ENCODE measurements around the gene ING4.

Gene ING4

DNA sequence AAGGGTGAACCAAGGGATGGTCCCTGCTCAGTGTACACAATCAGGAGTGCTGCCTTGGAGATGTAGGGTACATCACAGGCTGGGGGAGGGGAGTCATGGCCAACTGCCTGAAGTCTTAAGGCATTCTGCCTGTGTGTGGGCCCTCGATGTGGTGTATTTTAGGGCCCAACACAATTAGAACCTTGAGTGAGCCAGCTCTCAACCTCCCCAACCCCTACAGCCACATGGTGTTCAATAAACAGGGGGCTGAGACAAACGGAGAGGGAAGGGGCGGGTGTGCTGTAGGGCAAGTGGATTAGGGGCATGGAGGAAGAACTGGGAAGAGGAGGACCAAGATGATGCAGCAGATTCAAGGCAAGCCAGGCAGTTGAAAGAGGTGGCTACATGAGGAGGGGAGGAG lies 47.1 kb downstream of the ING4 start:
- Histone ChIP-seq H3K4me3 (ENCODE audit: control insufficient read depth in 1 of 7, extremely low read depth in 1 of 7, insufficient read depth in 4 of 7, low read depth in 2 of 7, low read length in 6 of 7) (no peak overlapping the region), H3K36me3 (ENCODE audit: control insufficient read depth in 4 of 4, insufficient read depth in 4 of 4, low read length in 3 of 4) (no peaks in the 10 kb centered on the region), H3K27me3 (replicated peaks in 2 of 5; ENCODE audit: control insufficient read depth in 4 of 5, insufficient read depth in 5 of 5, low read length in 4 of 5) (no peaks in the 10 kb centered on the region), H3K4me1 (ENCODE audit: control extremely low read depth in 1 of 4, control insufficient read depth in 4 of 4, insufficient read depth in 4 of 4, low read length in 3 of 4) (peaks cover 16 to 61% (median 53%) of the 10 kb centered on the region in 4 experiments), H3K27ac (ENCODE audit: insufficient read depth in 1 of 2, low read depth in 1 of 2, low read length in 2 of 2, poor library complexity in 1 of 2, severe bottlenecking in 2 of 2) (peak overlapping the region in 1 of 2 experiments; percentile 12), H3K9me3 (ENCODE audit: control extremely low read depth in 1 of 5, control insufficient read depth in 4 of 5, insufficient read depth in 2 of 5, low read depth in 1 of 5, low read length in 4 of 5) (no peaks in the 10 kb centered on the region)
- DNase-seq = no peak
- ChIA-PET POLR2A (interaction anchor here (1.1 kb wide), 1 partner anchor 53 kb away, joined by 4 read pairs; no protein-coding TSS in a partner anchor), CTCF (interaction anchor here (0.6 to 3.2 kb wide), 9 partner anchors 8 to 83 kb away, joined by 3 to 12 read pairs (median 5); no protein-coding TSS in a partner anchor)
- 25% methylated on average over 2 of the region's 3 CpGs for WGBS (ENCODE audit: insufficient coverage)

DNA sequence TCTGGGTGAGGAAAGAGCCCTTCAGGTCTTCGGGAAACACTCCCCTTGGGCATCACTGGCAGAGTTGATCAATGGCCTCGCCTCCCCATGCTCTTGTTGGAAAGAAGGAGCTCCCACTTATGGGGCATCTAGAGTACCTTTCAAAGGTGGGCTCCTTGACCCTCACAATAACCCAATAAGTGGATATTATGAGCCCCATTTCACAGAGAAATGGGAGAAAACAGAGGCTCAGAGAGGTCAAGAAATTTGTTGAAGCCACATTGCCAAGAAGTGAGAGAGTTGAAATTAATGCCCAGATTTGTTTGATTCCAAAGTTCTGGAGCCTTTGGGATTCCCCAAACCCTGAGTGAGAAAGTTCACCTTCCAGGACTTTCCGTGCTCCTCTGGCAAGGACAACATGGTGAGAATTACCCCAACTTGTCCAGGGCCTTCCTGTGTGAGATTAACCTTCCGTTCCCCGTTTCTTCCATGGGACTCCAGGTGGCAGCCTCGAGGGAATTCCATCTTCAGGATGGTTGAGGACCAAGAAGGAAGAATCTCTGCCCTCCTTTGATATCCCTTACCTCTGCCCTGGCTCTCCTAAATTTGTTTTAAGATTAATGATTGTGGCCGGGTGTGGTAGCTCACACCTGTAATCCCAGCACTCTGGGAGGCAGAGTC lies 48.3 kb downstream of the ING4 start:
- POLR2A ChIA-PET = interaction anchor here (1.6 to 3.3 kb wide), 2 partner anchors 46 to 74 kb away, joined by 3 to 14 read pairs; partner anchors contain the start of genes NOP2 and ZNF384
- 83% methylated on average over 7 of the region's 7 CpGs for WGBS (ENCODE audit: insufficient coverage)
- peaks cover 16 to 65% (median 49%) of the 10 kb centered on the region in 4 experiments for H3K4me1 ChIP-seq (ENCODE audit: control extremely low read depth in 1 of 4, control insufficient read depth in 4 of 4, insufficient read depth in 4 of 4, low read length in 3 of 4)

DNA sequence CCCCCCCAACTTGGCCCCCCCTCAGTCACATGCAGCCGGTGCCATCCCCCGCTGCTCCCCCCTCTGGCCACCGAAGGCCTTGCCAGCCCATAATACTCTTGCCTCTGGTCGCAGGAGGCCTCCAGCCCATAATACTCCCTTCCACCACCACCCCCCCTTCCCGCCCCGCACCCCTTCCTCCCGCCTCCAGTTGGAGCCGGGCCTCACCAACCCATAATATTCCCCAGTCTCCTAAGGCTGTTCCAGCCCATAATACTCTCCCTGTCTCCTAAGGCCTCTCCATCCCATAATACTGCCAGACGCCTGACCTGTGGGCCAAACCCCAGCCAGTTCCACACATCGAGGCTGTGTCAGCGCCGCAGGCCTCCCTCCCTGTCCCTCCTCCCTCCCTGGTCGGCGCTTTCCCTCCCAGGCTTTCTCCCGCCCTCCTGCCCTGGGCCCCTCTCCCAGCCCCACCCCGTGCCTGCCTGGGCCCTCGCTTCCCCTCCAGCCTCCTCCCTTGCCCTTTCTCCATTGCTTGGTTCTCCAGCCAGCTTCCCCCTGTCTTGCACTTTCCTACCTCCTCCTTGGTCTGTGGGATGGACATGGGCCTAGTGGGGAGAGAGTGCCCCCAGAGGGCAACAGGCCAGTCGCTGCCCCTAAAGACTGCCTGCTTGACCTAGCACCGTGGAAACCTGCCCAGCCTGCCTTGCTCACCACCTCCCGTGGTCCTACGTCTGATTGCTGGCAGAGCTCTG lies 49.0 kb downstream of the ING4 start:
- ChIA-PET POLR2A (interaction anchor here (1.6 to 3.3 kb wide), 2 partner anchors 46 to 75 kb away, joined by 3 to 14 read pairs; partner anchors contain the start of genes NOP2 and ZNF384), CTCF (interaction anchor here (0.7 to 3.2 kb wide), 11 partner anchors 10 to 82 kb away, joined by 3 to 12 read pairs (median 5); partner anchors contain the start of gene ZNF384)
- Histone ChIP-seq H3K27me3 (replicated peaks in 2 of 5; ENCODE audit: control insufficient read depth in 4 of 5, insufficient read depth in 5 of 5, low read length in 4 of 5) (no peaks in the 10 kb centered on the region), H3K27ac (ENCODE audit: insufficient read depth in 1 of 2, low read depth in 1 of 2, low read length in 2 of 2, poor library complexity in 1 of 2, severe bottlenecking in 2 of 2) (peak overlapping the region in 1 of 2 experiments; percentile 72), H3K9me3 (ENCODE audit: control extremely low read depth in 1 of 5, control insufficient read depth in 4 of 5, insufficient read depth in 2 of 5, low read depth in 1 of 5, low read length in 4 of 5) (no peaks in the 10 kb centered on the region), H3K36me3 (ENCODE audit: control insufficient read depth in 4 of 4, insufficient read depth in 4 of 4, low read length in 3 of 4) (no peaks in the 10 kb centered on the region), H3K4me1 (ENCODE audit: control extremely low read depth in 1 of 4, control insufficient read depth in 4 of 4, insufficient read depth in 4 of 4, low read length in 3 of 4) (peaks cover 16 to 65% (median 49%) of the 10 kb centered on the region in 4 experiments), H3K4me3 (ENCODE audit: control insufficient read depth in 1 of 7, extremely low read depth in 1 of 7, insufficient read depth in 4 of 7, low read depth in 2 of 7, low read length in 6 of 7) (no peak overlapping the region)
- DNase-seq = peak; percentile 96 to 99 (median 98)
- 16% methylated on average over 10 of the region's 21 CpGs for WGBS (ENCODE audit: insufficient coverage)

More for the DNA sequence above, 48.3 kb downstream of the ING4 start:
- CTCF ChIA-PET = interaction anchor here (0.6 to 3.2 kb wide), 13 partner anchors 10 to 81 kb away, joined by 3 to 12 read pairs (median 4); partner anchors contain the start of gene ZNF384
- Histone ChIP-seq H3K27me3 (replicated peaks in 2 of 5; ENCODE audit: control insufficient read depth in 4 of 5, insufficient read depth in 5 of 5, low read length in 4 of 5) (no peaks in the 10 kb centered on the region), H3K27ac (ENCODE audit: insufficient read depth in 1 of 2, low read depth in 1 of 2, low read length in 2 of 2, poor library complexity in 1 of 2, severe bottlenecking in 2 of 2) (peak overlapping the region in 1 of 2 experiments; percentile 72), H3K9me3 (ENCODE audit: control extremely low read depth in 1 of 5, control insufficient read depth in 4 of 5, insufficient read depth in 2 of 5, low read depth in 1 of 5, low read length in 4 of 5) (no peaks in the 10 kb centered on the region), H3K36me3 (ENCODE audit: control insufficient read depth in 4 of 4, insufficient read depth in 4 of 4, low read length in 3 of 4) (no peaks in the 10 kb centered on the region), H3K4me3 (ENCODE audit: control insufficient read depth in 1 of 7, extremely low read depth in 1 of 7, insufficient read depth in 4 of 7, low read depth in 2 of 7, low read length in 6 of 7) (no peak overlapping the region)
- no peak for DNase-seq

DNA sequence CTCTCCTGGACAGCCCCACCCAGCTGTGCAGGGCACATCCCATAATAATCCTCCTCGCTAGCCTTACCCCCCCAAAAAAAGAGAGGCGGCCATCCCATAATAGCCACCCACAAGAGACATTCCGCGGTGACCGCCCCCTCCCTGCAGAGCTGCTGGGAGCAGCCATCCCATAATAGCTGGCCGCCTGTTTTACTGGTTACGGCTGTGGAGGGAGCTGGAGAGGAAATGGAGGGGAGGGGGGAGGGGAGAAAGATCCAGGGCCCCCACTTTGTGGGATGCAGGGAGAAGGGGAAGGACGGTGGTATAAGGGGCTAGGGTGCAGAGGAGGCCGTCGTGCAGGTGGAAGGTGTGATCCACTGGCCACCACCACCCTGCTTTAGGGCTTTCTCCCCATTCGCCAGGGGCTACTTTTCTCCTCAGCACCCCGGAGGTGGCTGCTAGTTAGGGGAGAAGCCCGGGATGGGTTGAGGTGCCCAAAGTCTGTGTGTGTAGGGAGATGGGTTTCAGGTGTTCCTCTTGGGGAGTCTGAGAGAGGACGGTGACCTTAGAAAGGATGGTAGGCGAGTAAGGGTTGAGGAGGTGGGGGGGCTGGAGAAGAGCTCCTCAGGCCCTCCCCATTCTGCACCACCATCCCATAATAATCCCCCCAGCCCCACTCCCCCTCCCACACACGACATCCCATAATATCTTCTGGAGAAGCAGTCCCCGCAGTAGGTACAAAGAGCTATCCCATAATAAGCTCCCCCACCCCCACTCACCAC lies 49.7 kb downstream of the ING4 start:
- WGBS (ENCODE audit: insufficient coverage) = 0% methylated on average over 4 of the region's 17 CpGs
- CTCF ChIA-PET = interaction anchor here (0.6 to 3.2 kb wide), 12 partner anchors 7 to 268 kb away, joined by 3 to 12 read pairs (median 3); partner anchors contain the start of gene ZNF384
- Histone ChIP-seq H3K27me3 (replicated peaks in 2 of 5; ENCODE audit: control insufficient read depth in 4 of 5, insufficient read depth in 5 of 5, low read length in 4 of 5) (no peaks in the 10 kb centered on the region), H3K9me3 (ENCODE audit: control extremely low read depth in 1 of 5, control insufficient read depth in 4 of 5, insufficient read depth in 2 of 5, low read depth in 1 of 5, low read length in 4 of 5) (no peaks in the 10 kb centered on the region), H3K4me3 (ENCODE audit: control insufficient read depth in 1 of 7, extremely low read depth in 1 of 7, insufficient read depth in 4 of 7, low read depth in 2 of 7, low read length in 6 of 7) (peak overlapping the region in 6 of 7 experiments; percentile 4 to 66 (median 48)), H3K27ac (ENCODE audit: insufficient read depth in 1 of 2, low read depth in 1 of 2, low read length in 2 of 2, poor library complexity in 1 of 2, severe bottlenecking in 2 of 2) (peak overlapping the region in 1 of 2 experiments; percentile 78), H3K36me3 (ENCODE audit: control insufficient read depth in 4 of 4, insufficient read depth in 4 of 4, low read length in 3 of 4) (no peaks in the 10 kb centered on the region), H3K4me1 (ENCODE audit: control extremely low read depth in 1 of 4, control insufficient read depth in 4 of 4, insufficient read depth in 4 of 4, low read length in 3 of 4) (peaks cover 16 to 65% (median 47%) of the 10 kb centered on the region in 4 experiments)
- POLR2A ChIA-PET = interaction anchor here (0.6 to 3.3 kb wide), 4 partner anchors 8 to 118 kb away, joined by 3 to 14 read pairs (median 4); partner anchors contain the start of genes NOP2 and ZNF384
- peak in 2 of 3 donors; percentile 49 to 64 for DNase-seq

DNA sequence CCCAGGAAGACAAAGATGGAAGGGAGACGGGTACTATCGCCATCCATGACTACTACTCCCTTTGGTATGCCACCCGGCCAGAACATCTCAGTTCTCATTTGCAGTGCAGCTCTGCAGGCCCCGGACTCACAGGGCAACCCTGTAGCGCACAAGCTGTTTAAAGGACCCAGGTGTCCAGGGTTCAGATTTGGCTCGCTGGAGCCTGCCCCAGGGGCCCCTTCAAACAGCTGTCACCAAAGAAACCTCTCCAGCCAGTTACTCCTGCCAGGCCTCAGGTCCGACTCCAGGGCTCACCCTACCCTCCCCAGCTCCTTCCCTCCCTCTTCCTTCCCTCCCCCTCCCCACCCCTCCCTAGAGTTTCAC lies 50.3 kb downstream of the ING4 start:
- peak overlapping the region in 1 of 2 experiments; percentile 78 for H3K27ac ChIP-seq (ENCODE audit: insufficient read depth in 1 of 2, low read depth in 1 of 2, low read length in 2 of 2, poor library complexity in 1 of 2, severe bottlenecking in 2 of 2)
- ChIA-PET POLR2A (interaction anchor here (0.6 to 3.3 kb wide), 3 partner anchors 8 to 117 kb away, joined by 3 to 14 read pairs (median 5); partner anchors contain the start of gene ZNF384), CTCF (interaction anchor here (0.6 to 3.2 kb wide), 7 partner anchors 8 to 269 kb away, joined by 3 to 12 read pairs (median 3); no protein-coding TSS in a partner anchor)
- H3K36me3 ChIP-seq (ENCODE audit: control insufficient read depth in 4 of 4, insufficient read depth in 4 of 4, low read length in 3 of 4) = no peaks in the 10 kb centered on the region
- H3K4me1 ChIP-seq (ENCODE audit: control extremely low read depth in 1 of 4, control insufficient read depth in 4 of 4, insufficient read depth in 4 of 4, low read length in 3 of 4) = peaks cover 16 to 65% (median 50%) of the 10 kb centered on the region in 4 experiments
- peak overlapping the region in 5 of 7 experiments; percentile 3 to 66 (median 51) for H3K4me3 ChIP-seq (ENCODE audit: control insufficient read depth in 1 of 7, extremely low read depth in 1 of 7, insufficient read depth in 4 of 7, low read depth in 2 of 7, low read length in 6 of 7)
- no peaks in the 10 kb centered on the region for H3K27me3 ChIP-seq (replicated peaks in 2 of 5; ENCODE audit: control insufficient read depth in 4 of 5, insufficient read depth in 5 of 5, low read length in 4 of 5)
- 57% methylated on average over 6 of the region's 7 CpGs for WGBS (ENCODE audit: insufficient coverage)
- DNase-seq = no peak
- no peaks in the 10 kb centered on the region for H3K9me3 ChIP-seq (ENCODE audit: control extremely low read depth in 1 of 5, control insufficient read depth in 4 of 5, insufficient read depth in 2 of 5, low read depth in 1 of 5, low read length in 4 of 5)

DNA sequence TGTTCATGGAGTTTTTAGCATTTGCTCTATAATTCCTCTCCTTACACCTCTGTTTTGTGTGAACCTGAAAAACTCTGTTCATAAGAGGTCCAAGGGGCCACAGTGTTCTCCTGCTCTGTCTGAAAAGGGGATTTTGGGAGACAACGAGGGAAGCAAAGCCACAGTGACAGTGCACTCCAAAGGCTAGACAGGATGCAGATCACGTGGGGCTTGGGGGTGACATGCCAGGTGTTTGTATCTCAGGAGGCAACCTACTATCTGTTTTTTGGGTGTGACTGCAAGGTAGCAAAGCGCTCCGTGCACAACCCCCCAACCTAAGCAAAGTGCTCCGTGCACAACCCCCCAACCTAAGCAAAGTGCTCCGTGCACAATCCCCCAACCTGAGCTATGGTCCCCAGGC lies 50.7 kb downstream of the ING4 start:
- ChIA-PET POLR2A (interaction anchor here (3.3 kb wide), 1 partner anchor 77 kb away, joined by 14 read pairs; the partner anchor contains the start of gene ZNF384), CTCF (interaction anchor here (0.6 to 1.0 kb wide), 3 partner anchors 8 to 142 kb away, joined by 3 read pairs; no protein-coding TSS in a partner anchor)
- Histone ChIP-seq H3K9me3 (ENCODE audit: control extremely low read depth in 1 of 5, control insufficient read depth in 4 of 5, insufficient read depth in 2 of 5, low read depth in 1 of 5, low read length in 4 of 5) (no peaks in the 10 kb centered on the region), H3K27ac (ENCODE audit: insufficient read depth in 1 of 2, low read depth in 1 of 2, low read length in 2 of 2, poor library complexity in 1 of 2, severe bottlenecking in 2 of 2) (peak overlapping the region in 1 of 2 experiments; percentile 78), H3K27me3 (replicated peaks in 2 of 5; ENCODE audit: control insufficient read depth in 4 of 5, insufficient read depth in 5 of 5, low read length in 4 of 5) (no peaks in the 10 kb centered on the region), H3K4me1 (ENCODE audit: control extremely low read depth in 1 of 4, control insufficient read depth in 4 of 4, insufficient read depth in 4 of 4, low read length in 3 of 4) (peaks cover 16 to 66% (median 51%) of the 10 kb centered on the region in 4 experiments), H3K4me3 (ENCODE audit: control insufficient read depth in 1 of 7, extremely low read depth in 1 of 7, insufficient read depth in 4 of 7, low read depth in 2 of 7, low read length in 6 of 7) (peak overlapping the region in 2 of 7 experiments; percentile 3 to 66), H3K36me3 (ENCODE audit: control insufficient read depth in 4 of 4, insufficient read depth in 4 of 4, low read length in 3 of 4) (no peaks in the 10 kb centered on the region)
- 64% methylated on average over 4 of the region's 6 CpGs for WGBS (ENCODE audit: insufficient coverage)
- DNase-seq = no peak

All from common myeloid progenitor, CD34-positive (primary cell).